CD4-positive, alpha-beta T cell treated with Interleukin-17A for 4 hours (primary cell): ENCODE measurements around the gene TEAD2.
"Not testable (repeated sequence)": the region's sequence is repeated elsewhere in the genome, so short reads cannot be mapped to it uniquely, and the experiment has no call there.

Source experiments
- DNase-seq: peaks from one replicate; pipeline ENCODE4 v3.0.0-alpha.2; 2020; ENCODE audit warnings: mixed read lengths

The TEAD2 gene

GRCh38 chr19:49347191-49347590 is 15.0 kb downstream of the TEAD2 start:
- DNase-seq: no peak

GRCh38 chr19:49344505-49345423 is 17.5 kb downstream of the TEAD2 start:
- DNase-seq: no peak

- DNase-seq: no peak
Observed at GRCh38 chr19:49343123-49343522, 19.1 kb downstream of the TEAD2 start.

- DNase-seq: no peak
Observed at GRCh38 chr19:49342291-49342721, 19.9 kb downstream of the TEAD2 start.

GRCh38 chr19:49340865-49341718 is 21.1 kb downstream of the TEAD2 start:
- DNase-seq: no peak

GRCh38 chr19:49340069-49340864 is 21.9 kb downstream of the TEAD2 start:
- DNase-seq: no peak

GRCh38 chr19:49339301-49340068 is 22.7 kb downstream of the TEAD2 start:
- no peak for DNase-seq

- peak; percentile 23 for DNase-seq
Observed at GRCh38 chr19:49338691-49339300, 23.4 kb downstream of the TEAD2 start.

- DNase-seq: no peak
Observed at GRCh38 chr19:49338023-49338677, 24.1 kb downstream of the TEAD2 start.

GRCh38 chr19:49337267-49338022 is 24.8 kb downstream of the TEAD2 start:
- DNase-seq: no peak

- DNase-seq: no peak
Observed at GRCh38 chr19:49336482-49337266, 25.5 kb downstream of the TEAD2 start.

GRCh38 chr19:49335784-49336481 is 26.3 kb downstream of the TEAD2 start:
- DNase-seq: no peak

GRCh38 chr19:49335071-49335783 is 27.0 kb downstream of the TEAD2 start, which contains the start of gene CD37:
Gene CD37, plus strand, starts transcription at chr19:49335406. Its CDS starts 135 bp downstream, at chr19:49335541.
- DNase-seq: peak; percentile 70

- peak; percentile 83 for DNase-seq
Observed at GRCh38 chr19:49333811-49334288, 28.4 kb downstream of the TEAD2 start.

GRCh38 chr19:49333418-49333805 is 28.8 kb downstream of the TEAD2 start:
- peak; percentile 13 for DNase-seq

GRCh38 chr19:49332691-49333417 is 29.4 kb downstream of the TEAD2 start:
- not testable (repeated sequence) for DNase-seq

GRCh38 chr19:49331616-49332055 is 30.6 kb downstream of the TEAD2 start:
- DNase-seq: peak; percentile 65
